ENCODE data around the gene DBN1.

The DBN1 gene

DNA sequence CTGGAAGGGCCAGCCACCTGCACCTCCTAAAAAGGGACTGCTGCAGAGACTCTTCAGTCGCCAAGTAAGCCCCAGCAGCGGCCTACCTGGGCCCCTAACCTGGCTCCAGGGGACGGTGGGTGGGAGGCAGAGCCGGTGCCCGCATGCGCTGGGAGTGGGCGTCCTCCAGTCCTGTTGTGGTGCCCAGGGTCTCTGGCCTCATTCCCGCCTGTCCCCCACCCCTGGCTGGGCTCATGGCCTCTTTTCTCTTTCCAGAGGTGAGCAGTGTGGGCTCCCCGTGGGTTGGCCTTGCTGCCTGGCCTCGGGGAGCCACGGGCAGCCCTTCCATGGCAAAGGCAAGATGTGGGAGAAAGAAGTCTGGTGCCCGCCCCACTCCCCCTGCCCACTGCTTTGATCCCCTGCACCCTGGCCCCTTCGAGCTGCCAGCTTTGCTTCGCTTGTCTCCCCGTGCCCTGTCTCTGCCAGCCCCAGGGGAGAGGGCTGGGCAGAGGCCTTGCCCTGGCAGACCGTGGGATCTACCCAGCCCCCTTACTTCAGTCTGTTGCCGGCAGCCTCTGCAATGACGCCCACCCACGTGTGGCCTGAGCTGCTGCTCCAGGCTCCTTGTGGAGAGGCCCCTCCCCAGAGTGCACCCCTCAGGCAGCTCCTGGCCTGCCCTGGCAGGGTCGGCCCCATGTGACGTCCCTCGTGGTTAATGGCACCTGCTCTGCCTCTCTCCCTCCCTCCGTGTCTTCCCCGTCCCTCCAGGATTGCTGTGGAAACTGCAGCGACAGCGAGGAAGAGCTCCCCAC, 32.2 kb downstream of the DBN1 start:
- no peak for DNase-seq

DNA sequence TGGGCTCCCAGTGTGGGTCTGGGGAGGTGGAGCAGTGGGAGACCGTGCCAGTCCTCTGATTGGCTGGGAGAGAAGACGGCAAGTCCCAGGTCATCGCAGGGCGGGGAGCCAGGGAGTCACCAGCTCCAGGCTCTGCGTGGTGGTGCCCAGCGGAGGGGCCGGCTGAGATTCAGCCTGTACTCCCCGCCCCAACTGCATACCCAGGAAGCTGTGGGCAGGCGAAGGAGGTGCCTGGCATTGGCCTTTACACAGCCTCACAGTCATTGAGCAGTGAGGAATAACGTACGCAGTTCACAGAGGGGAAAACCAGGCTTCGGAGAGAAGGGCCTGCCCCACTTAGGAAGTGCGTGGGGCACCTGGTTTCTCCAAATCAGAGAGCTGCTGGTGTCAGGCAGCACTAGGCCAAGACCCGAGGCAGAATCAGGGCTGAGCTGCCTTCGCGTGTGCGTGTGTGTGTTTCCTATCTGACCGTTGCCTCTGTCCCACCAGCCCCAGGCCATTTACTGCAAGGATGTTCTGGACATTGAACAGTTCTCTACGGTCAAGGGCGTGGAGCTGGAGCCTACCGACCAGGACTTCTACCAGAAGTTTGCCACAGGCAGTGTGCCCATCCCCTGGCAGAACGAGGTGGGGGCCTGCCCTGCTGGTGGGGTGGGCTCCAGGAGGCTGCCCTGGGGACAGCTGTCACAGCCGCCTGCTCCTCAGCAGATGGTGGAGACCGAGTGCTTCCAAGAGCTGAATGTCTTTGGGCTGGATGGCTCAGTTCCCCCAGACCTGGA, 33.0 kb downstream of the DBN1 start:
- DNase-seq = no peak

DNA sequence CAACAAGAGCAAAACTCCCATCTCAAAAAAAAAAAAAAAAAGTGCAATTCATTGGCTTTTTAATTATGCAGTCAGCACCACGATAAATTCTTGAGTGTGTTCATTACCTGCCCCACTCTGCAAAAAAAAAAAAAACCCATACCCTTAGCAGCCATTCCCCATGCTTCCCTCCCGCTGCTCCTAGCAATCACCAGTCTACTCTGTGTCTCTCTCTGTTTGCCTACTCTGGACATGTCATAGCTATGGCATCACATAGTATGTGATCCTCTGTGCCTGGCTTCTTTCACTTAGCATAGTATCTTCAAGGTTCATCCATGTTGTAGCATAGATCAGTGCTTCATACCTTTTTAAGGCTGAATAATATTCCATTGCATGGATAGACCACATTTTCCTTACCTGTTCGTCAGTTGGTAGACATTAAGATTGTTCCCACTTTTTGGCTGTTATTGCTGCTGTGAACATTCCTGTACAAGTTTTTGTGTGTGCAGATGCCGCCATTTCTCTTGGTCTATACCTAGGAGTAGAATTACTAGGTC, 33.8 kb downstream of the DBN1 start:
- DNase-seq = no peak

DNA sequence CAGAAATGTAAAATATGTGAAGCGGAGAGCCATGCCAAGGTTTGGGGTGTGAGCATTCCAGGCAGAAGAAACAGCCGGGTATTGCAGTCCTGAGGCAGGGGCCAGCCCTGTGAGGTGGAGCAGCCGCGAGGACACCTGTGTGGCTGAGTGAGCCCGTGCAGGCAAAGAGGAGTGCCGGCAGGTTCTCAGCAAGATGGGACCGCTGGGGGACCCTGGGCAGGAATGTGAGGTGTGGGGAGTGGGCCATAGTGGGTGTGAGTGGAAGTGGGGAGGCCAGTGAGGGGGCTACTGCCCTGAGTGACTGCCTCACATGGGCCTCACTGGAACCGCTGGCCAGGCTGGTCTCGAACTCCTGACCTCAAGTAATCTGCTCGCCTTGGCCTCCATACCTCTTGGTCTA, 35.0 kb downstream of the DBN1 start:
- DNase-seq = no peak

DNA sequence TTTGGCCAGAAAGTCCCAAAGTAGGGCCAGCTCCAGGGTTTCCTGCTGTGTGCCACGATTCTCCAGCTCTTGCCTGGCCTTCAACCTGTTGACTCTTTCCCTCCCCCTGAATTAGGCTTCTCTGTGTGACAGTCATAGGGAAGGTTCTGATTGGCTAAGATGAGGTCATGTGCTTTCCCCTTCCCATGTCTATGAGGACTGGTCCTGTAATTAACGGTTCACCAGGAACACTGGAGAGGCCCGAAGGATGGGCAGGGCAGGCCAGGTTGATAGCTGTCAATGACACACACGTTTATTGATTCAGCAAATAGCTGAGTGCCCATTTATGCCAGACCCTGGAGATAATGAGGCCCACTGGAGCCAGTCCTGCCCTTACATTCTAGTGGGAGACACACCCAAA, 35.8 kb downstream of the DBN1 start:
- DNase-seq = no peak

DNA sequence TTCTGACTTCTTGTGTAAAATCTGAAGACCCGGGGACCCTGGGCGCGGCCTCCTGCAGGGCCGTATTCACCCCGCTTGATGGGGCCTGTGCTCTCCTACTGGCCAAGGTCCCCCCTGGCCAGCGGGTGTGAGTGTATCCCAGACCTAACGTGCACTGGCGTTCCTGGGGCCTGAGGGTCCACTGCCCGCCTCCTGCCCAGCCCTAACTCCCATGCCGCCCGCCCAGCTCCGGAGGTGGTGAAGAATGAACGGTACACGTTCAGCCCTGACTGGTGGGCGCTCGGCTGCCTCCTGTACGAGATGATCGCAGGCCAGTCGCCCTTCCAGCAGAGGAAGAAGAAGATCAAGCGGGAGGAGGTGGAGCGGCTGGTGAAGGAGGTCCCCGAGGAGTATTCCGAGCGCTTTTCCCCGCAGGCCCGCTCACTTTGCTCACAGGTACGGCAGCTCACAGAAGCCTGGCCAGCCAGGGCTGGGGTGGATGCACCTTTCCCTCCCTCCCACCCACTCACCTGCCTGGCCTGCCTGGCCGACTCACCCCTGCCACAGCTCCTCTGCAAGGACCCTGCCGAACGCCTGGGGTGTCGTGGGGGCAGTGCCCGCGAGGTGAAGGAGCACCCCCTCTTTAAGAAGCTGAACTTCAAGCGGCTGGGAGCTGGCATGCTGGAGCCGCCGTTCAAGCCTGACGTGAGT, 37.4 kb downstream of the DBN1 start:
- DNase-seq = no peak

DNA sequence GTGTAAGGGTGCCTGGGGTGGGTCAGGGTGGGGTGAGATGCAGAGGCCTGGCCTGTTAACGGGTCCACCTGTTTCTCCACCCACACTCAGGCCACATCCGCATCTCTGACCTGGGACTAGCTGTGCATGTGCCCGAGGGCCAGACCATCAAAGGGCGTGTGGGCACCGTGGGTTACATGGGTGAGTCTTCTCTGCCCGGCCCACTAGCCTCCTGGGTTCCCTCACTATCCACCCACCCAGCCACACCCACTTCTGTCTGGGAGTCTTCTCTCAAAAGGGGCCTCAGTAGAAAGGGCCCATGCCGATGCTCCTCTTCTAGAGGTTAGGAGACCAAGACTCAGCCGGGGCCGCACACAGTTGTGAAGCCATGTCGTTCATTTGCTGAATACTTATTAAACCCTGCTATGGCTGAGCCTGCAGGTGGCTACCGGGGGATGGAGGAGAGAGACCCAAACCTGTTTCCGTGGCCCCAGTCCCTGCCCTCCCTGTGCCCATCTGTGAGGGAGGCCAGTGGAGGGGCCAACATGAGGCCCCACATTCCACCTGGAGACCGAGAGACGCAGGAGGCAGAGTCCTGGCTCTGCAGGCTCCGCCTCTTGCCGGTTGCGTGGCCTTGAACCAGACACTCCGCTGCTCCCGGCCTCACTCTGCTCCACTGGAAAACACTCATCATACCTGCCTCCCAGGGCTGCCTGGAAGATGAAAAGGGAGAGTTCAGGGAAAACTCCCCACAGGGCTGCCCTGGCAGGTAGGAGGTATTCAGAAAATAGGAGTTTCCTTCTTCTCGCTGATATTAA, 38.3 kb downstream of the DBN1 start:
- DNase-seq = no peak

DNA sequence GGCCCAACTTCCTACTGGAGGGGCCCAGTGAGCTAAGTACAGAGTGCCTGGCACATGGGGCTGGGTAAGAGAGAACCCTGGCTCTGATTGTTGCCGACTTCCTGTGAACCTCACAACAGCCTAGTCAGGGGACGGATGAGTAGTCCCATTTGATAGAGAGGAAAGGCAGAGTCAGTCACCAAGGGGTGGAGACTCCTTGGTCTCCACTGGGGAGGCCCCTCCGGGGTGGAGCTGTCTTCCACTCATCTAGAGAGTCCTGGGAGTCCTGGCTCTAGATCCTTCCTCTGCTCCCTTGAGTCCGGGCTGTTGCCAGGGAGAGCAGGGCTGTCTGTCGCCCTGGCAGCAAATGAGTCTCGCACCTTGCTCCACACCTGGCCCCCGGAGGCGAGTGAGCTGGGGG, 39.0 kb downstream of the DBN1 start:
- no peak for DNase-seq

DNA sequence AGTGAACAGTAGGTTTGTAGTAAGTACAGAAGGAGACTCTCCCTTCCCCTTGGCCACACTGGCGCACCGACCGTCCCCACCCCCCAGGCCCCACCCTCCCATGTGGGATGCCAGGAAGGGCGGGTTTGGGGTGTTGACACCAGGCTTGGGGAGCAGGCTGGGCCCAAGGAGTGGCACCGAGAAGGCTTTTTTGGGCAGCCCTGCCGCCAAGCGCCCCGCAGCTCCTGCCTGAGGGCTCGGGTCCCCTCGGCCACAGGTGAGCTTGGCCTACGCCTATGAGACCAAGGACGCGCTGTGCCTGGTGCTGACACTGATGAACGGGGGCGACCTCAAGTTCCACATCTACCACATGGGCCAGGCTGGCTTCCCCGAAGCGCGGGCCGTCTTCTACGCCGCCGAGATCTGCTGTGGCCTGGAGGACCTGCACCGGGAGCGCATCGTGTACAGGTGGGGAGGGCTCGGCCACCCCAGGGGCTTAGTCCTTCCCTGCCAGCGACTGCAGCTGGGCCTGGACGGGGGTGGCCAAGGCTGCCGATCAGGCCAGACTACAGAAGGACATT, 39.7 kb downstream of the DBN1 start:
- DNase-seq = no peak

DNA sequence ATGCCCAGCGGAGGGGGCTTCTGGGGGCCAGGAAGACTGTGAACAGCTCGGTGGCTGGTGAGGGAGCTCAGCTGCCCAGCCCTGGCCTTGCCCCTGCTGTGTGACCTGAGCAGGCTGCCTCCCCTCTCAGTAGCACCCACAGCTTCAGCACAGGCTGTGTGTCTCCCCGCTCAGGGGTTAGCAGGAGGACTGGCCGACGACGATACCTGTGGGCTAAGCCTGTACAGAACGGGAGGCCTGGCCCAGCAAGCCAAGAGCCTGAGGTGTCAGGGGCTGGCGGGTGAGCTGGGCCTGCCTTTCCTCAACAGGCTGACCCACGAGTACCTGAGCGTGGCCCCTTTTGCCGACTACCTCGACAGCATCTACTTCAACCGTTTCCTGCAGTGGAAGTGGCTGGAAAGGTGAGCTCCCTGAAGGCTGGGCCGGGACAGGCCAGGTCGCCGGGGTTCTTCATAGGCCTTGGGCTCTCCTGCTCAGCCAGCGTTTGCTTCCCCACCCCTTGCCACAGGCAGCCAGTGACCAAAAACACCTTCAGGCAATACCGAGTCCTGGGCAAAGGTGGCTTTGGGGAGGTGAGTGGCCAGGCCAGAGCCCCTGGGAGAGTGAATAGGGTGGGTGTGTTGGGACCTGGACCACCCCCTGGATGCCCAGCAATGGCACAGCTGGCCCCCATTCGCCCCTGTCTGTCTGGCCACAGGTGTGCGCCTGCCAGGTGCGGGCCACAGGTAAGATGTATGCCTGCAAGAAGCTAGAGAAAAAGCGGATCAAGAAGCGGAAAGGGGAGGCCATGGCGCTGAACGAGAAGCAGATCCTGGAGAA, 40.4 kb downstream of the DBN1 start:
- DNase-seq = no peak

DNA sequence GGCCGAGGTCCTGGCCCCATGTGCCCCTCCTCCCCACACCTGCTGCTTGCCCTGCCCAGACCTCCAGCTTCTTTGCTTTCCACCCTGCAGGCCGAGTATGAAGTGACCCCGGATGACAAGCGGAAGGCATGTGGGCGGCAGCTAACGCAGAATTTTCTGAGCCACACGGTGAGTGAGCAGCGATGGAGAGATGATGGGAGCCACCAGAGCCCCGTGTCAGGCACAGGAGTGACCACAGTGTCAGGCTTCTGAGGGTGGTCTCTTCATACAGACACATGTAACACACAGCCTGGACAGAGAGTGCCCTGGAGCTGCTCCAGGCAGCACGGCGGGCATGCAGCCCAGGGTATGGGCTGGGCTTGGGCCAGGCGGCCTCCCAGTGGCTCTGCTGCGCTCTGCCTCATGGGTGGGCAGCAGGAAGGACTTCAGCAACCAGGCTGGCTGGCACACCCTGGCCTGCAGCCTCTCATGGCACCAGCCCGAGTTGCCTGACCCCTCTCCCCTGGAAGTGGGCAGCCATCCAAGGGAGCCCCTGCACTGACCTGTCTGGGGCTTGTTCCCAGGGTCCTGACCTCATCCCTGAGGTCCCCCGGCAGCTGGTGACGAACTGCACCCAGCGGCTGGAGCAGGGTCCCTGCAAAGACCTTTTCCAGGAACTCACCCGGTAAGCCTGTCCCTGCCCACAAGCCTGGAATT, 41.1 kb downstream of the DBN1 start:
- DNase-seq = no peak

DNA sequence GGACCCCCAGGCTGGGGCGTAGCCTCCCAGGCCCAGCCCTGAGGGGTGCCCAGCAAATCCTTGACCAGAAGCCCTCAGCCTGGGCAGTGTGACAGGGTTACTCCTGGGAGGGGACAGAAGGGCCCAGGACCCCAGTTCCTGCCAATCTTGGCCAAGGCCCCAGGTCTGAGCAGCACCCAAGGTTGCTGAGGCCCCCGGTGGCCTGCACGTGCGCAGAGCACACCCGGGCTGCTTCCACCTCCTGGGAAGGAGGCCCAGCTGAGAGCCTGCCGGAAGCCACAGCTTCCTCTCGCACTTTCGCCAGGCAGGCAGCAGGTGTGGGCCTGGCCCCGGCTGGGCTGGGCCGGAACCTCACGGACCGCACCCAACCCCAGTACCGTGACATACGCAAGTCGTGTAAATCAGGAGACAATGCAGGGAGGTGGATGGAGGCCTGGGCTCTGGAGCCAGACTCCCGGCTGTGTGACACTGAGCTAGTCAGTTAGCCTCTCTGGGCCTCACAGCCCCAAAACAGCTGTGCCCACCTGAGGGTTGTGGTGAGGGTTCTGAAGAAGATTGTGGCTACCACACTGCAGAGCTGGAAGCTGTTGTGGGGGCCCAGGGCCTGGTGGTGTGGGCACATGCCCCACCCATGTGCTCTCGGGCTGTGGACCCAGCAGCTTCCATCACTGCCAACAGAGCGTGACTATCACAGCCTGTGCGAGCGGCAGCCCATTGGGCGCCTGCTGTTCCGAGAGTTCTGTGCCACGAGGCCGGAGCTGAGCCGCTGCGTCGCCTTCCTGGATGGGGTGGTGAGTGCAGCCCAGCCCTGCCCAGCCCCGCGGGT, 41.9 kb downstream of the DBN1 start:
- no peak for DNase-seq

DNA sequence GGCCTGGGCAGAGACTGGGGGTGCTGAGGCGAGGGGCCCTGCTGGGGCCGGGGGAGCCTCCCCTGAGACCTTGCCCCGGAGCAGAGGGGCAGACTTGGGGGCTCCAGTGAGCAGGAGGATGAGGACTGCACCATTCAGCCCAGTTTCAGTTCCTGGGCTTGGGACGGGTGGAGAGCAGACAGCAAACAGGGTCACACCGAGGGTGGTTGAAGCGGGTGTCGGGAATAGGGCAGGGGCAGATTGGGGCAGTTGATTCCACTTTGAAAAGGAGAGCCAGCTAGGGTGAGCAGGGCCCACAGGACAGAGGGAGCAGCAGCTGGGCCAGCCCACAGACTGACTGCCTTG, 42.5 kb downstream of the DBN1 start:
- no peak for DNase-seq

DNA sequence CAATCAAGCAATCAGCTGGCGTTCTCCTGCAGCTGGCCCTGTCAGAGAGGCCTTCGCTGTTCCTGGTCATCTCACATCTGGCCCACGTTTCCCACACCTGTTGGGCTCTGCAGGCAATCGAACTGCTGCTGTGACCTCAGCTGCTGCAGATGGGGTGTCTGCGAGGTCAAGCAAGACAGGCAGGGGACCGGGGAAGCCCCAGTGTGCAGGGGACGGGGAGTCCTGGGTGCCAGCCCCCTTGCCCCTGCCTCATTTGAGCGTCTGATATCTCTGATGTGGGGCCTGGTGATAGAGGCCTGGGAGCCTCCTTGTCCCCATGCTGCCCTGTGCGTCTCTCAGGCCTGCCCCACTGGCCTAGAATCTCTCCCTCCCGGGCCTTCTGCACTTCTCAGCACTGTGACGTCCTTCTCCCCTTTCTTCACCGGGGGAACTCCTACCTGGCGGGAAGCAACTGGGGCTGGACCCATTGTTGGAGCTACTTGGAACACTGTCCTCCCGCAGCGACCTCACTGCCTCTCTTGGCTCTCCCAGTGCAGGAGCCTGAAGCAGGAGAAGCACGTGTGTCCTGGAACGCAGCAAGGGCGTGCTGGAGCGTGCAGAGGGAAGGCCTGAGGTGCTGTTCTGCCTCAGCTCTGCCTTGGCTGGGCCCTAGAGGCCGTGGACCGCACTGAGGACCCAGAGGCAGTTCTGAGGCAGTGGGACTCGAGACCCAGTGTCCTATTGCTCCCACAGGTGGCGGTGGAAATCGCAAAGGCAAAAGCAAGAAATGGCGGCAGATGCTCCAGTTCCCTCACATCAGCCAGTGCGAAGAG, 43.1 kb downstream of the DBN1 start:
- DNase-seq = no peak

DNA sequence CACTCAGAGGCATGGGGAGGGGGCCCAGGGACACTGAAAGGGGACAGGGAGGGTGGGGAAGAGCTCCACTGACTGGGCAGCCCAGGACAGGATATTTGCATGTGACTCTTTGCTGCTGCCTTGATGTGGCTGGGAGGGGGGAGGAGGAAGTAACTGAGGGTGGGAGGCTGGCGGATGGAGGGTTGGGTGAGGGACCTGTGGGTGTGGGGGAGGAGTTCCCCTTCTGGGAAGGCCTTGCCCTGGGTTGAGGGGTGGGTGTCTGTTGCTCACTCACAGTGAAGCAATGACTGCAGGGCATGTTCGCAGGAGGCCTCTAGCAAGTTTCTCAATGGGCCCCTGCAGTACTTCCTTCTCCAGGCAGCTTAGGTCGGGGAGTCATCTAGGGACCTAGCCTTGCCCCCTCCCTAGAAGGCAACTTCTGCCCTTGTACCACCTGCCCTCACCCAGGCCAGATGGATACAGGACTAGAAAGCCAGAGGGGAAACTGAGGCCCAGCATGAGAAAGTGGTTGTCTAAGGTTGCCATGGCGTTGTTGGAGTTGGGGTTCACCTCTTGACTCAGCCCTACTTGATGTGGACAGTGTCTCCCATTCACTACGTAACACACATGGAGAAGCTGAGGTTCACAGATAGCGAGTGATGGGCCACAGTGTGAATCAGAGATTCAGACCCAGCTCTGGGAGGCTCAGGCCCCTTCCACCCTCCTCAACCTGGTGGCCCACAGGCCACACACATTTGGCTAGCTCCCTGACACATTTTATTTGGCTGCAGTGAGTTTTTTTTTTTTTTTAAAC, 44.0 kb downstream of the DBN1 start:
- no peak for DNase-seq

DNA sequence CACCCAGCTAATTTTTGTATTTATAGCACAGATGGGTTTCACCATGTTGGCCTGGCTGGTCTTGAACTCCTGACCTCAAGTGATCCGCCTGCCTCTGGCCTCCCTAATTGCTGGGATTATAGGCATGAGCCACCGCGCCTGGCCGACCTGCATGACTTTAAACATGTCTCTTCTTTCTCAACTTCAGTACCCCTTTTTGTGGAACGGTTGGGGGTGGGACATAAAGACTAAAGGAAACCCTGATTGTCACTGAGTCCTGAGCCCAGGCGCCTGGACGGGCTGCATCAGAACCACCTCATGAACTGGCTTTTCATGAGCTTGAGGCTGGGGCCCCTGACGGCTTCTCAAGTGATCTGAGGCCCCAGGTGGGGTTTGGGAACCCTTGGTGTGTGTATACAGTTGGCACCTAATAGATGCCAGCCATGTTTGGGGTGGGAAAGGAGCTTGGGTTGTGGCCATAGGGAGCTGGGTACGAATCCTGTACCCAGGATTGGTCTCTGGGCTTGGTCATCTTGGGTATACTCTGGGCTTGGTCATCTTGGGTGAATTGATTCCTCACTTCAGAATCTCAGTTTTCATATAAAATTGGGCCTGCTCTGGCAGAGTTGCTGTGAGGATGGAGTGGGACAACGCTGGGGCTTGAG, 44.7 kb downstream of the DBN1 start:
- DNase-seq = no peak

DNA sequence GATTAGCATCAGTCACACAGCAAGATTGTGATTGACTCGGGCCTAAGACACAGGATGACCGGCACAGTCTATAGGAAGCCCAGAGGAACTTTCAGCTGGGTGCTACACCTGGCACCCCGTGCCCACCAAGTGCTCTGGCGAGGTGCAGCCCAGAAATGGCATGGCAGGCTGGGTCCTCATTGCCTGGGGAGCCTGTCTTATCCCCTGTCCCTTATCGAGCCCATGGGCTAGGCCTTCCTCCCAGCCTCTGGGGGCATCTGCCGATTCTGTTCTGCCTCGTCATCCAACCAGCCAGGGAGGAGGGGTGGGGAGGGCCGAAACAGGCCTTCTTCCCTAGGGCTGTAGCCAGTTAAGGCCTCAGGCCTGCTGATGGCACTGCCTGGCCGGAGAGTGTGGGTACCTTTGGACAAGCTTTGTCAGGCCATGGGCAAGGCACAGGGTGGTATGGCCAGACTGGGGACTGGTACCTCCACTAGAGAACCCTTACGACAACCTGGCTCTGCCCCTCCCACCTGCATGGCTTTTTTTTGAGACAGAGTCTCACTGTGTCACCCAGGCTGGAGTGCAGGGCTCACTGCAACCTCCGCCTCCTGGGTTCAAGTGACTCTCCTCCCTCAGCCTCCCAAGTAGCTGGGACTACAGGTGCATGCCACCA, 45.4 kb downstream of the DBN1 start:
- no peak for DNase-seq
